ENCODE results near the gene CEACAM3. TPM values are rescaled to one million over a fixed set of nuclear protein-coding genes. Genes with fewer than 3 reads are reported as not detected.

The CEACAM3 gene
- total RNA-seq, 1 experiment from 2014 or later: not detected

GRCh38 chr19:41771410-41771809 lies 25.0 kb upstream of the CEACAM3 start:
- Mint-ChIP-seq H3K27me3 (ENCODE audit: insufficient read depth, unreplicated experiment) (no peaks in the 10 kb centered on the region), H3K36me3 (ENCODE audit: insufficient read depth, unreplicated experiment) (no peaks in the 10 kb centered on the region), H3K4me1 (ENCODE audit: low read depth, unreplicated experiment) (peaks cover 31% of the 10 kb centered on the region), H3K4me3 (ENCODE audit: unreplicated experiment) (no peak overlapping the region), H3K9me3 (ENCODE audit: unreplicated experiment) (no peaks in the 10 kb centered on the region), H3K27ac (ENCODE audit: unreplicated experiment) (no peak overlapping the region)
- Histone ChIP-seq H3K27me3 (replicated peaks; ENCODE audit: control insufficient read depth, insufficient read depth, low read length) (no peaks in the 10 kb centered on the region), H3K9me3 (0 out of 2 replicates have a peak, but pooled peaks cover 2% of the 10 kb centered on the region), H3K4me3 (ENCODE audit: low read depth, low read length) (no peak overlapping the region), H3K4me1 (peaks cover 45% of the 10 kb centered on the region), H3K36me3 (ENCODE audit: control insufficient read depth, insufficient read depth, low read length) (no peaks in the 10 kb centered on the region)
- no TSS peak for BruUV-seq (replicated peaks)
- no peak for TF ChIP-seq CTCF (IDR thresholded peaks at IDR 0.05; ENCODE audit: insufficient read depth in 1 of 2, low read depth in 1 of 2, low read length in 1 of 2, severe bottlenecking in 1 of 2, unreplicated experiment in 1 of 2)
- CTCF ChIA-PET: interaction anchor here (1.5 kb wide), 1 partner anchor 18 kb away, joined by 4 read pairs; no protein-coding TSS in a partner anchor
- POLR2A ChIA-PET: no interaction called here
- intact Hi-C loops (cut with micrococcal nuclease; ENCODE audit: unreplicated experiment): no loop called here
- no peak for DNase-seq

DNA sequence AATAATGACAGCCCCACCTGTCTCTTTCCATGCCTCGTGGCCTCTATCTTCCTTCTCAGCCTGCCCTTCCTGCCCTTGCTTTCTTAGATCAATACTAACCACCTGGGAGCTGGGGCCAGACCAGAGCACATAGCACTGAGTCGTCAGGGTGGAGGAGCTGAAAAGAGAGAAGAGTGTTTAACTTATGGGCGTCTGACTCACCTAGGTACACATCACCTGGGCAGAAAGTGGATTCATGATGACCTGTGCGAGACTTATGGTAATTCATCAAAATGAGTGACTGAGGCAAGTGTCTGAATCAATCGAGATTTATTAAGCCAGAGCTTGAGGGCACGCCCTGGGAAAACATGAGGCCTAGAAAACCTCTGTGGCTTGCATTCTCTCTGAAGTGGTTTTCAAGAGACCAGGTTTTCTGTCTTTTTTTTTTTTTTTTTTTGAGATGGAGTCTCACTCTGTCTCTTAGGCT lies 21.8 kb upstream of the CEACAM3 start:
- POLR2A ChIA-PET: interaction anchor here (0.6 to 1.0 kb wide), 4 partner anchors 75 to 510 kb away, joined by 3 read pairs; no protein-coding TSS in a partner anchor
- Histone ChIP-seq H3K9me3 (no peaks in the 10 kb centered on the region; the same call in 1 of the 2 replicates), H3K27me3 (replicated peaks; ENCODE audit: control insufficient read depth, insufficient read depth, low read length) (no peaks in the 10 kb centered on the region), H3K4me1 (peaks cover 72% of the 10 kb centered on the region), H3K4me3 (ENCODE audit: low read depth, low read length) (no peak overlapping the region), H3K36me3 (ENCODE audit: control insufficient read depth, insufficient read depth, low read length) (no peaks in the 10 kb centered on the region)
- intact Hi-C loops (cut with micrococcal nuclease; ENCODE audit: unreplicated experiment): loop anchor here (1.0 kb wide), 1 partner anchor 40 kb away; no protein-coding TSS in a partner anchor
- H3K27me3 Mint-ChIP-seq (ENCODE audit: insufficient read depth, unreplicated experiment): no peaks in the 10 kb centered on the region
- no peaks in the 10 kb centered on the region for H3K9me3 Mint-ChIP-seq (ENCODE audit: unreplicated experiment)
- H3K27ac Mint-ChIP-seq (ENCODE audit: unreplicated experiment): peak overlapping the region; percentile 87
- H3K36me3 Mint-ChIP-seq (ENCODE audit: insufficient read depth, unreplicated experiment): no peaks in the 10 kb centered on the region
- CTCF ChIA-PET: interaction anchor here (0.7 to 2.7 kb wide), 7 partner anchors 10 to 68 kb away, joined by 3 to 19 read pairs (median 7); partner anchors contain the start of gene CEACAM6
- BruUV-seq (replicated peaks): no TSS peak
- peak overlapping the region; percentile 42 for H3K4me3 Mint-ChIP-seq (ENCODE audit: unreplicated experiment)
- H3K4me1 Mint-ChIP-seq (ENCODE audit: low read depth, unreplicated experiment): peaks cover 41% of the 10 kb centered on the region
- DNase-seq: peak; percentile 85 to 96
- TF ChIP-seq CTCF (IDR thresholded peaks at IDR 0.05; ENCODE audit: insufficient read depth in 1 of 2, low read depth in 1 of 2, low read length in 1 of 2, severe bottlenecking in 1 of 2, unreplicated experiment in 1 of 2): no peak

DNA sequence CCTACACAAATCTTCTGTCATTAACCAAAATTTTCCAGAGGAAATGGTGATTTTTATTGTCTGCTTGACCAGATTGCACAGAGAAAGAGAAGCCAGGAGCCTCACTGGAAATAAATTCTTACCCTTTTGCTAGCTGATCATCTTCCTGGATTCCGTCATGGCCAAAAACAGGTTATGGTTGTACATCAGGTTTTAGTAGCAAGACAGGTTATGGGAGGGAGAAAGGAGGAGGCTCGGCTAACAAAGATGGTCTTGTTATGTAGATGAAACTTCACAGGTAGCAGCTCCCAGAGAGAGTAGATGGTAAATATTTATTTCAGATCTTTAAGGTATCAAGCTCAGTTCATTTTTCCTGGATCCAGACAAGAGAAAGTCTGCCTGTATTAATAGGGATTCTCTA lies 19.7 kb upstream of the CEACAM3 start:
- H3K4me1 ChIP-seq: peaks cover 79% of the 10 kb centered on the region
- H3K9me3 ChIP-seq: no peaks in the 10 kb centered on the region; the same call in 1 of the 2 replicates
- H3K27me3 ChIP-seq (replicated peaks; ENCODE audit: control insufficient read depth, insufficient read depth, low read length): no peaks in the 10 kb centered on the region
- no peaks in the 10 kb centered on the region for H3K36me3 Mint-ChIP-seq (ENCODE audit: insufficient read depth, unreplicated experiment)
- ChIA-PET POLR2A (no interaction called here), CTCF (interaction anchor here (2.4 kb wide), 1 partner anchor 23 kb away, joined by 9 read pairs; no protein-coding TSS in a partner anchor)
- no peaks in the 10 kb centered on the region for H3K36me3 ChIP-seq (ENCODE audit: control insufficient read depth, insufficient read depth, low read length)
- intact Hi-C loops (cut with micrococcal nuclease; ENCODE audit: unreplicated experiment): no loop called here
- H3K4me3 Mint-ChIP-seq (ENCODE audit: unreplicated experiment): no peak overlapping the region
- H3K27me3 Mint-ChIP-seq (ENCODE audit: insufficient read depth, unreplicated experiment): no peaks in the 10 kb centered on the region
- no peak overlapping the region for H3K27ac Mint-ChIP-seq (ENCODE audit: unreplicated experiment)
- TF ChIP-seq CTCF (IDR thresholded peaks at IDR 0.05; ENCODE audit: insufficient read depth in 1 of 2, low read depth in 1 of 2, low read length in 1 of 2, severe bottlenecking in 1 of 2, unreplicated experiment in 1 of 2): no peak
- peaks cover 55% of the 10 kb centered on the region for H3K4me1 Mint-ChIP-seq (ENCODE audit: low read depth, unreplicated experiment)
- no peak for DNase-seq
- H3K4me3 ChIP-seq (ENCODE audit: low read depth, low read length): no peak overlapping the region
- no peaks in the 10 kb centered on the region for H3K9me3 Mint-ChIP-seq (ENCODE audit: unreplicated experiment)
- BruUV-seq (replicated peaks): no TSS peak

Measured in Caco-2 (cell line).